Peyer's patch (tissue), 4 donors: ENCODE measurements around the gene ACVR1.

Source experiments
- CTCF ChIP-seq, 6 experiments: fragments of 450-650 bp in 4 of 6; fragments of 200-600 bp in 2 of 6; sonication (generic) in 1 of 6; IDR thresholded peaks; one replicate each; pipeline ENCODE4 v1.5.1; 2017 to 2019; ENCODE audit warnings: antibody characterized with exemption in 6 of 6, mild to moderate bottlenecking in 3 of 6, moderate library complexity in 1 of 6
- POLR2A ChIP-seq, 2 donors: fragments of 450-650 bp; IDR thresholded peaks; one replicate each; pipeline ENCODE4 v1.5.1; 2017; ENCODE audit warnings: antibody characterized with exemption in 2 of 2, mild to moderate bottlenecking in 2 of 2, moderate library complexity in 2 of 2

GRCh38 chr2:157840568-157841156, 35.5 kb downstream of the ACVR1 start:
- peak in 2 of 6 experiments; percentile 18 for TF ChIP-seq CTCF (IDR thresholded peaks at IDR 0.05)
- no peak for TF ChIP-seq POLR2A (IDR thresholded peaks at IDR 0.05)
